Measurements from ENCODE around the gene RP2. TPM values are rescaled to one million over a fixed set of nuclear protein-coding genes. Genes with fewer than 3 reads are reported as not detected.
A peak's percentile ranks its signal among the peaks of the same experiment; 100 is the strongest.

The RP2 gene
- total RNA-seq, 1 donor from 2014 or later, result 6.6 TPM

- peak overlapping the region; percentile 16 to 44 for H3K27ac ChIP-seq
Measured at GRCh38 chrX:46864606-46865005, 27.8 kb downstream of the RP2 start.

GRCh38 chrX:46865281-46865680 is 28.4 kb downstream of the RP2 start:
- TF ChIP-seq CTCF (IDR thresholded peaks at IDR 0.05), result no peak
- Histone ChIP-seq H3K9me3 (no peaks in the 10 kb centered on the region), H3K4me1 (no peaks in the 10 kb centered on the region), H3K36me3 (no peaks in the 10 kb centered on the region), H3K27me3 (no peaks in the 10 kb centered on the region), H3K4me3 (no peak overlapping the region), H3K27ac (peak overlapping the region; percentile 34 to 44)
- intact Hi-C loops (cut with DNase I), result no loop called here
- no peak for DNase-seq (ENCODE audit: low spot score in 2 of 2)

More at GRCh38 chrX:46864606-46865005, 27.8 kb downstream of the RP2 start:
- no peaks in the 10 kb centered on the region for H3K4me1 ChIP-seq
- no peak for DNase-seq (ENCODE audit: low spot score in 2 of 2)
- no peaks in the 10 kb centered on the region for H3K36me3 ChIP-seq
- no peaks in the 10 kb centered on the region for H3K9me3 ChIP-seq
- no peak overlapping the region for H3K4me3 ChIP-seq
- H3K27me3 ChIP-seq, result no peaks in the 10 kb centered on the region
- intact Hi-C loops (cut with DNase I), result no loop called here
- no peak for TF ChIP-seq CTCF (IDR thresholded peaks at IDR 0.05)

- no peak for DNase-seq (ENCODE audit: low spot score in 2 of 2)
- Histone ChIP-seq H3K4me1 (no peaks in the 10 kb centered on the region), H3K27ac (no peak overlapping the region), H3K36me3 (no peaks in the 10 kb centered on the region), H3K9me3 (no peaks in the 10 kb centered on the region), H3K27me3 (no peaks in the 10 kb centered on the region), H3K4me3 (no peak overlapping the region)
- TF ChIP-seq CTCF (IDR thresholded peaks at IDR 0.05), result no peak
- intact Hi-C loops (cut with DNase I), result no loop called here
Measured at GRCh38 chrX:46866726-46867125, 29.9 kb downstream of the RP2 start.

GRCh38 chrX:46873746-46874145 is 36.9 kb downstream of the RP2 start:
- Histone ChIP-seq H3K27ac (no peak overlapping the region), H3K9me3 (no peaks in the 10 kb centered on the region), H3K4me1 (no peaks in the 10 kb centered on the region), H3K36me3 (no peaks in the 10 kb centered on the region), H3K27me3 (no peaks in the 10 kb centered on the region), H3K4me3 (no peak overlapping the region)
- no peak for DNase-seq (ENCODE audit: low spot score in 2 of 2)
- intact Hi-C loops (cut with DNase I), result no loop called here
- TF ChIP-seq CTCF (IDR thresholded peaks at IDR 0.05), result no peak

GRCh38 chrX:46876901-46877300 is 40.1 kb downstream of the RP2 start:
- Histone ChIP-seq H3K36me3 (no peaks in the 10 kb centered on the region), H3K27ac (no peak overlapping the region), H3K27me3 (no peaks in the 10 kb centered on the region), H3K9me3 (no peaks in the 10 kb centered on the region), H3K4me3 (no peak overlapping the region), H3K4me1 (no peaks in the 10 kb centered on the region)
- no peak for TF ChIP-seq CTCF (IDR thresholded peaks at IDR 0.05)
- DNase-seq (ENCODE audit: low spot score in 2 of 2), result no peak
- intact Hi-C loops (cut with DNase I), result no loop called here

GRCh38 chrX:46882266-46882665 is 45.4 kb downstream of the RP2 start:
- no peak for DNase-seq (ENCODE audit: low spot score in 2 of 2)
- H3K4me3 ChIP-seq, result no peak overlapping the region
- no peaks in the 10 kb centered on the region for H3K4me1 ChIP-seq
- TF ChIP-seq CTCF (IDR thresholded peaks at IDR 0.05), result no peak
- H3K36me3 ChIP-seq, result no peaks in the 10 kb centered on the region
- H3K27ac ChIP-seq, result no peak overlapping the region
- H3K27me3 ChIP-seq, result no peaks in the 10 kb centered on the region
- no peaks in the 10 kb centered on the region for H3K9me3 ChIP-seq
- intact Hi-C loops (cut with DNase I), result no loop called here
